ENCODE results near the gene POLA1.

Gene POLA1

GRCh38 chrX:24928114-24928513 lies 234.4 kb downstream of the POLA1 start:
- H3K36me3 ChIP-seq (ENCODE audit: insufficient read depth, low read length): peaks cover 5% of the 10 kb centered on the region
- H3K27ac ChIP-seq (ENCODE audit: low read depth, low read length): no peak overlapping the region
- no peak overlapping the region for H3K9ac ChIP-seq (ENCODE audit: low read depth, low read length)
- peaks cover 10% of the 10 kb centered on the region; the same call in 1 of the 2 replicates for H3K4me1 ChIP-seq (ENCODE audit: insufficient read depth, low read length)
- no peaks in the 10 kb centered on the region for H3K9me3 ChIP-seq (ENCODE audit: insufficient read depth, low read depth, low read length)
- H3K4me3 ChIP-seq (ENCODE audit: low read length): no peak overlapping the region
- WGBS: 98% methylated on average over 6 of the region's 6 CpGs
- no peaks in the 10 kb centered on the region for H3K27me3 ChIP-seq (ENCODE audit: insufficient read depth, low read length)

GRCh38 chrX:24934279-24934678 lies 240.6 kb downstream of the POLA1 start:
- Histone ChIP-seq H3K4me1 (ENCODE audit: insufficient read depth, low read length) (peaks cover 10% of the 10 kb centered on the region; the same call in 1 of the 2 replicates), H3K9ac (ENCODE audit: low read depth, low read length) (no peak overlapping the region), H3K4me3 (ENCODE audit: low read length) (no peak overlapping the region), H3K9me3 (ENCODE audit: insufficient read depth, low read depth, low read length) (no peaks in the 10 kb centered on the region), H3K27ac (ENCODE audit: low read depth, low read length) (no peak overlapping the region), H3K36me3 (ENCODE audit: insufficient read depth, low read length) (no peaks in the 10 kb centered on the region; the same call in 1 of the 2 replicates), H3K27me3 (ENCODE audit: insufficient read depth, low read length) (no peaks in the 10 kb centered on the region)

- Histone ChIP-seq H3K27me3 (ENCODE audit: insufficient read depth, low read length) (no peaks in the 10 kb centered on the region), H3K27ac (ENCODE audit: low read depth, low read length) (no peak overlapping the region), H3K4me3 (ENCODE audit: low read length) (no peak overlapping the region), H3K4me1 (ENCODE audit: insufficient read depth, low read length) (no peaks in the 10 kb centered on the region), H3K36me3 (ENCODE audit: insufficient read depth, low read length) (no peaks in the 10 kb centered on the region), H3K9ac (ENCODE audit: low read depth, low read length) (no peak overlapping the region), H3K9me3 (ENCODE audit: insufficient read depth, low read depth, low read length) (no peaks in the 10 kb centered on the region)
- 91% methylated on average over 2 of the region's 4 CpGs for WGBS
These were observed 251.3 kb downstream of the POLA1 start for GRCh38 chrX:24945009-24945408.

- no peaks in the 10 kb centered on the region for H3K36me3 ChIP-seq (ENCODE audit: insufficient read depth, low read length)
- H3K27ac ChIP-seq (ENCODE audit: low read depth, low read length): no peak overlapping the region
- no peak overlapping the region for H3K9ac ChIP-seq (ENCODE audit: low read depth, low read length)
- no peaks in the 10 kb centered on the region for H3K27me3 ChIP-seq (ENCODE audit: insufficient read depth, low read length)
- H3K9me3 ChIP-seq (ENCODE audit: insufficient read depth, low read depth, low read length): no peaks in the 10 kb centered on the region
- H3K4me3 ChIP-seq (ENCODE audit: low read length): no peak overlapping the region
- peaks cover 6% of the 10 kb centered on the region; the same call in 1 of the 2 replicates for H3K4me1 ChIP-seq (ENCODE audit: insufficient read depth, low read length)
These were observed 252.7 kb downstream of the POLA1 start for GRCh38 chrX:24946369-24946768.

GRCh38 chrX:24954732-24955131 lies 261.0 kb downstream of the POLA1 start:
- no peaks in the 10 kb centered on the region for H3K27me3 ChIP-seq (ENCODE audit: insufficient read depth, low read length)
- no peaks in the 10 kb centered on the region for H3K36me3 ChIP-seq (ENCODE audit: insufficient read depth, low read length)
- 91% methylated on average over 2 of the region's 2 CpGs for WGBS
- H3K27ac ChIP-seq (ENCODE audit: low read depth, low read length): no peak overlapping the region
- H3K9ac ChIP-seq (ENCODE audit: low read depth, low read length): no peak overlapping the region
- no peak overlapping the region for H3K4me3 ChIP-seq (ENCODE audit: low read length)
- no peaks in the 10 kb centered on the region for H3K9me3 ChIP-seq (ENCODE audit: insufficient read depth, low read depth, low read length)
- H3K4me1 ChIP-seq (ENCODE audit: insufficient read depth, low read length): peaks cover 6% of the 10 kb centered on the region; the same call in 1 of the 2 replicates

- WGBS: 86% methylated on average over 2 of the region's 2 CpGs
- no peaks in the 10 kb centered on the region for H3K27me3 ChIP-seq (ENCODE audit: insufficient read depth, low read length)
- H3K27ac ChIP-seq (ENCODE audit: low read depth, low read length): no peak overlapping the region
These were observed 261.7 kb downstream of the POLA1 start for GRCh38 chrX:24955372-24955930.

GRCh38 chrX:24956828-24957227 lies 263.1 kb downstream of the POLA1 start:
- H3K27ac ChIP-seq (ENCODE audit: low read depth, low read length): no peak overlapping the region
- no peaks in the 10 kb centered on the region for H3K27me3 ChIP-seq (ENCODE audit: insufficient read depth, low read length)

More at GRCh38 chrX:24955372-24955930, 261.7 kb downstream of the POLA1 start:
- Histone ChIP-seq H3K9ac (ENCODE audit: low read depth, low read length) (no peak overlapping the region), H3K9me3 (ENCODE audit: insufficient read depth, low read depth, low read length) (no peaks in the 10 kb centered on the region), H3K4me1 (ENCODE audit: insufficient read depth, low read length) (peaks cover 5% of the 10 kb centered on the region; the same call in 1 of the 2 replicates), H3K36me3 (ENCODE audit: insufficient read depth, low read length) (no peaks in the 10 kb centered on the region), H3K4me3 (ENCODE audit: low read length) (no peak overlapping the region)

GRCh38 chrX:24961809-24962208 lies 268.1 kb downstream of the POLA1 start:
- H3K27me3 ChIP-seq (ENCODE audit: insufficient read depth, low read length): no peaks in the 10 kb centered on the region
- no peaks in the 10 kb centered on the region for H3K9me3 ChIP-seq (ENCODE audit: insufficient read depth, low read depth, low read length)
- H3K36me3 ChIP-seq (ENCODE audit: insufficient read depth, low read length): no peaks in the 10 kb centered on the region
- no peak overlapping the region for H3K4me3 ChIP-seq (ENCODE audit: low read length)
- H3K27ac ChIP-seq (ENCODE audit: low read depth, low read length): no peak overlapping the region
- WGBS: 80% methylated on average over 1 of the region's 1 CpG
- peaks cover 9% of the 10 kb centered on the region; the same call in 1 of the 2 replicates for H3K4me1 ChIP-seq (ENCODE audit: insufficient read depth, low read length)
- no peak overlapping the region for H3K9ac ChIP-seq (ENCODE audit: low read depth, low read length)

More at GRCh38 chrX:24956828-24957227, 263.1 kb downstream of the POLA1 start:
- no peak overlapping the region for H3K9ac ChIP-seq (ENCODE audit: low read depth, low read length)
- H3K4me1 ChIP-seq (ENCODE audit: insufficient read depth, low read length): no peaks in the 10 kb centered on the region
- H3K4me3 ChIP-seq (ENCODE audit: low read length): no peak overlapping the region
- H3K9me3 ChIP-seq (ENCODE audit: insufficient read depth, low read depth, low read length): no peaks in the 10 kb centered on the region
- H3K36me3 ChIP-seq (ENCODE audit: insufficient read depth, low read length): no peaks in the 10 kb centered on the region

GRCh38 chrX:24963823-24964222 lies 270.1 kb downstream of the POLA1 start:
- 55% methylated on average over 1 of the region's 2 CpGs for WGBS

GRCh38 chrX:24965372-24965771 lies 271.7 kb downstream of the POLA1 start:
- Histone ChIP-seq H3K4me3 (ENCODE audit: low read length) (no peak overlapping the region), H3K27ac (ENCODE audit: low read depth, low read length) (no peak overlapping the region), H3K4me1 (ENCODE audit: insufficient read depth, low read length) (peaks cover 9% of the 10 kb centered on the region; the same call in 1 of the 2 replicates), H3K9ac (ENCODE audit: low read depth, low read length) (no peak overlapping the region), H3K9me3 (ENCODE audit: insufficient read depth, low read depth, low read length) (no peaks in the 10 kb centered on the region), H3K27me3 (ENCODE audit: insufficient read depth, low read length) (no peaks in the 10 kb centered on the region), H3K36me3 (ENCODE audit: insufficient read depth, low read length) (no peaks in the 10 kb centered on the region)
- WGBS: no CpG with 5 or more reads among the region's 1 CpG

More at GRCh38 chrX:24963823-24964222, 270.1 kb downstream of the POLA1 start:
- Histone ChIP-seq H3K4me1 (ENCODE audit: insufficient read depth, low read length) (peaks cover 9% of the 10 kb centered on the region; the same call in 1 of the 2 replicates), H3K27ac (ENCODE audit: low read depth, low read length) (no peak overlapping the region), H3K4me3 (ENCODE audit: low read length) (no peak overlapping the region), H3K9me3 (ENCODE audit: insufficient read depth, low read depth, low read length) (no peaks in the 10 kb centered on the region), H3K27me3 (ENCODE audit: insufficient read depth, low read length) (no peaks in the 10 kb centered on the region), H3K9ac (ENCODE audit: low read depth, low read length) (no peak overlapping the region), H3K36me3 (ENCODE audit: insufficient read depth, low read length) (no peaks in the 10 kb centered on the region)

- H3K9me3 ChIP-seq (ENCODE audit: insufficient read depth, low read depth, low read length): no peaks in the 10 kb centered on the region
- 89% methylated on average over 5 of the region's 5 CpGs for WGBS
- H3K27me3 ChIP-seq (ENCODE audit: insufficient read depth, low read length): no peaks in the 10 kb centered on the region
- H3K4me3 ChIP-seq (ENCODE audit: low read length): no peak overlapping the region
- no peaks in the 10 kb centered on the region for H3K36me3 ChIP-seq (ENCODE audit: insufficient read depth, low read length)
- no peaks in the 10 kb centered on the region for H3K4me1 ChIP-seq (ENCODE audit: insufficient read depth, low read length)
- H3K9ac ChIP-seq (ENCODE audit: low read depth, low read length): no peak overlapping the region
- H3K27ac ChIP-seq (ENCODE audit: low read depth, low read length): no peak overlapping the region
These were observed 276.1 kb downstream of the POLA1 start for GRCh38 chrX:24969812-24970211.

GRCh38 chrX:24979081-24979480 lies 285.4 kb downstream of the POLA1 start:
- Histone ChIP-seq H3K4me1 (ENCODE audit: insufficient read depth, low read length) (no peaks in the 10 kb centered on the region; the same call in 1 of the 2 replicates), H3K27me3 (ENCODE audit: insufficient read depth, low read length) (no peaks in the 10 kb centered on the region), H3K9ac (ENCODE audit: low read depth, low read length) (no peak overlapping the region), H3K27ac (ENCODE audit: low read depth, low read length) (no peak overlapping the region), H3K4me3 (ENCODE audit: low read length) (no peak overlapping the region), H3K36me3 (ENCODE audit: insufficient read depth, low read length) (no peaks in the 10 kb centered on the region), H3K9me3 (ENCODE audit: insufficient read depth, low read depth, low read length) (no peaks in the 10 kb centered on the region)
- WGBS: 95% methylated on average over 3 of the region's 3 CpGs

Measured in HUES64 (cell line).